NT2/D1 (cell line): ENCODE measurements around the gene KRTAP5-4.

Source experiments
- SUZ12 ChIP-seq: IDR thresholded peaks from 2 replicates; pipeline ENCODE4 v1.6.1; 2011; ENCODE audit not compliant: insufficient read length, insufficient read depth; ENCODE audit errors: extremely low read depth
- YY1 ChIP-seq: IDR thresholded peaks from 2 replicates; pipeline ENCODE4 v1.6.1; 2011; ENCODE audit not compliant: insufficient read length, insufficient read depth
- ZNF274 ChIP-seq: IDR thresholded peaks from 2 replicates; pipeline ENCODE4 v1.6.1; 2011; ENCODE audit warnings: mild to moderate bottlenecking, low read depth, low read length

DNA sequence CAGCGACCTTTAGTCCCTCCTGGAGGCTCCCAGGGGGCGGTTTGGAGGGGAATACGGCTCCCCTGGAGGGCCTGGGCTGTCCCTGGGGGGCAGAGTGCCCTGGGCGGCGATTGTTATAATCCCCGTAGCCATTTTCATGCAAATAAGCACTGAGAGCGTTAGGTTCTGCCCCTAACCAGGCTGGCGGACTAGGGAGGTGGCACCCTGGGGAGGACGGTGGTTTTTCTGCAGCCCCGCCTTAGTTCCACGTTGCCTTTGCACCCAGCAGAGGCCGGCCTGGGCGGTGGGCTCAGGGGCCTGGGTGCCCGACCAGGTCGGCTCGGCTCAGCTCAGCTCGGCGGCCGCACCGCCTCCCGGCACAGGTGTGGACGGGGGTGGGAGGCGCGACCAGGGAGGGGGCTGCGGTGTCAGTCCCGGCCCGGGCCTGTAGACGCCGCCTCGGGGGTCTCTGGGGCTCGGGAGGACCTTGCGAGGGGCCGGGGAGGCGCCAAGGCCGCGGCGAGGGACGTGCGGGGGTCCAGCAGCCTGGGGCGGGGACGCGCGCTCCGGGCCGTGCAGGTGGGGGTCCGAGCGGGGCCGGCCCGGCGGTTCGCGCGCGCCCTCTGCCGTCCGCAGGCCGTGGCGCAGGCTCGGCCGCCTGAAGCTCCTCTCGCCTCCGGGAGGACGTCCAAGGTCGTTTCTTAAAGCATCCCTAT lies 47.6 kb downstream of the KRTAP5-4 start:
- TF ChIP-seq SUZ12 (no peak), YY1 (no peak), ZNF274 (no peak)
